Fibroblast of villous mesenchyme (primary cell): ENCODE data around the gene CPNE7. TPM values are rescaled to one million over a fixed set of nuclear protein-coding genes. Genes with fewer than 3 reads are reported as not detected.
A peak's percentile ranks its signal among the peaks of the same experiment; 100 is the strongest.

ENCODE experiments used
- DNase-seq: peaks from one replicate; pipeline ENCODE4 v3.0.0-alpha.2; 2010; ENCODE audit warnings: low read depth
- H3K4me3 ChIP-seq: 2 replicates; pipeline ENCODE4 v1.5.1; 2011; ENCODE audit warnings: low read depth, mild to moderate bottlenecking, low read length
- total RNA-seq: library from RNA; depleted of rRNA; stranded (reverse); fragments of >200 nt; gene quantifications from 2 replicates; pipeline ENCODE4 v1.2.3, GENCODE V29; 2012
- TF ChIP-seq, protein P1 (sequence below): IDR thresholded peaks from 2 replicates; pipeline ENCODE4 v1.5.1; 2012; ENCODE audit warnings: low read depth, mild to moderate bottlenecking, low read length; ENCODE audit not compliant: insufficient read depth

Gene CPNE7
- total RNA-seq, 1 donor: 9.5 TPM

- DNase-seq: no peak
- H3K4me3 ChIP-seq: peak overlapping the region; percentile 60
- TF ChIP-seq, protein P1, sequence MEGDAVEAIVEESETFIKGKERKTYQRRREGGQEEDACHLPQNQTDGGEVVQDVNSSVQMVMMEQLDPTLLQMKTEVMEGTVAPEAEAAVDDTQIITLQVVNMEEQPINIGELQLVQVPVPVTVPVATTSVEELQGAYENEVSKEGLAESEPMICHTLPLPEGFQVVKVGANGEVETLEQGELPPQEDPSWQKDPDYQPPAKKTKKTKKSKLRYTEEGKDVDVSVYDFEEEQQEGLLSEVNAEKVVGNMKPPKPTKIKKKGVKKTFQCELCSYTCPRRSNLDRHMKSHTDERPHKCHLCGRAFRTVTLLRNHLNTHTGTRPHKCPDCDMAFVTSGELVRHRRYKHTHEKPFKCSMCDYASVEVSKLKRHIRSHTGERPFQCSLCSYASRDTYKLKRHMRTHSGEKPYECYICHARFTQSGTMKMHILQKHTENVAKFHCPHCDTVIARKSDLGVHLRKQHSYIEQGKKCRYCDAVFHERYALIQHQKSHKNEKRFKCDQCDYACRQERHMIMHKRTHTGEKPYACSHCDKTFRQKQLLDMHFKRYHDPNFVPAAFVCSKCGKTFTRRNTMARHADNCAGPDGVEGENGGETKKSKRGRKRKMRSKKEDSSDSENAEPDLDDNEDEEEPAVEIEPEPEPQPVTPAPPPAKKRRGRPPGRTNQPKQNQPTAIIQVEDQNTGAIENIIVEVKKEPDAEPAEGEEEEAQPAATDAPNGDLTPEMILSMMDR: no peak
Observed at GRCh38 chr16:89561884-89562599, 13.5 kb upstream of the CPNE7 start.

- H3K4me3 ChIP-seq: no peak overlapping the region
- TF ChIP-seq, protein P1: no peak
- no peak for DNase-seq
Observed at GRCh38 chr16:89562939-89563338, 12.6 kb upstream of the CPNE7 start.

- TF ChIP-seq, protein P1: no peak
- DNase-seq: no peak
- H3K4me3 ChIP-seq: no peak overlapping the region
Observed at GRCh38 chr16:89563639-89564392, 11.7 kb upstream of the CPNE7 start.

- TF ChIP-seq, protein P1: no peak
- DNase-seq: no peak
- H3K4me3 ChIP-seq: no peak overlapping the region
Observed at GRCh38 chr16:89564476-89565255, 10.9 kb upstream of the CPNE7 start.

- H3K4me3 ChIP-seq: no peak overlapping the region
- TF ChIP-seq, protein P1: no peak
- DNase-seq: no peak
Observed at GRCh38 chr16:89565256-89565505, 10.4 kb upstream of the CPNE7 start.

GRCh38 chr16:89565506-89566372, 9.8 kb upstream of the CPNE7 start:
- TF ChIP-seq, protein P1: peak; percentile 62
- DNase-seq: peak; percentile 52
- H3K4me3 ChIP-seq: peak overlapping the region; percentile 44
